Measurements from ENCODE around the gene FBF1.

GRCh38 chr17:75899353-75899752 lies 41.5 kb downstream of the FBF1 start:
- TF ChIP-seq CTCF (IDR thresholded peaks at IDR 0.05), result no peak
- no peak for TF ChIP-seq POLR2A (IDR thresholded peaks at IDR 0.05)
